MM.1S (cell line): ENCODE results near the gene IL20RB.

Experiments
- DNase-seq: peaks from one replicate; pipeline ENCODE4 v3.0.0-alpha.2; 2015
- H2AFZ ChIP-seq: fragments of 300-600 bp; sonication (generic); 2 replicates; pipeline ENCODE4 v1.6.0; 2016; ENCODE audit warnings: antibody characterized with exemption, low read length
- H3F3A ChIP-seq: fragments of 300-600 bp; sonication (generic); 2 replicates; pipeline ENCODE4 v1.6.1; 2016; ENCODE audit warnings: mild to moderate bottlenecking, antibody characterized with exemption, low read length, moderate library complexity, mixed read lengths; ENCODE audit not compliant: insufficient read depth
- H3K27ac ChIP-seq: fragments of 300-600 bp; sonication (generic); 2 replicates; pipeline ENCODE4 v1.5.1; 2016; ENCODE audit warnings: mild to moderate bottlenecking, low read length
- H3K27me3 ChIP-seq: fragments of 300-600 bp; sonication (generic); replicated peaks from 2 replicates; pipeline ENCODE4 v1.6.0; 2016; ENCODE audit warnings: low read length; ENCODE audit not compliant: insufficient read depth
- H3K36me3 ChIP-seq: fragments of 300-600 bp; sonication (generic); replicated peaks from 2 replicates; pipeline ENCODE4 v1.6.1; 2016; ENCODE audit warnings: mild to moderate bottlenecking, low read length, mixed read lengths; ENCODE audit not compliant: insufficient read depth
- H3K4me1 ChIP-seq: fragments of 300-600 bp; sonication (generic); 2 replicates; pipeline ENCODE4 v1.6.1; 2016; ENCODE audit warnings: low read length, mixed read lengths
- H3K4me2 ChIP-seq: fragments of 300-600 bp; sonication (generic); 2 replicates; pipeline ENCODE4 v1.6.0; 2016; ENCODE audit warnings: low read depth, low read length
- H3K4me3 ChIP-seq: fragments of 300-600 bp; sonication (generic); 2 replicates; pipeline ENCODE4 v1.5.1; 2016; ENCODE audit warnings: low read length, mixed read lengths
- H3K79me2 ChIP-seq: fragments of 300-600 bp; sonication (generic); 2 replicates; pipeline ENCODE4 v1.6.1; 2016; ENCODE audit warnings: mixed run types, low read length, mixed read lengths
- H3K9ac ChIP-seq: fragments of 300-600 bp; sonication (generic); 2 replicates; pipeline ENCODE4 v1.6.1; 2016; ENCODE audit warnings: low read length, mixed read lengths
- H3K9me2 ChIP-seq: fragments of 300-600 bp; sonication (generic); replicated peaks from 2 replicates; pipeline ENCODE4 v1.6.1; 2016; ENCODE audit warnings: mild to moderate bottlenecking, low read length, mixed read lengths; ENCODE audit not compliant: insufficient read depth
- H3K9me3 ChIP-seq: fragments of 300-600 bp; sonication (generic); replicated peaks from 2 replicates; pipeline ENCODE4 v1.6.1; 2016; ENCODE audit warnings: mild to moderate bottlenecking, low read length, mixed read lengths; ENCODE audit not compliant: insufficient read depth
- H4K20me1 ChIP-seq: fragments of 300-600 bp; sonication (generic); 2 replicates; pipeline ENCODE4 v1.6.1; 2016; ENCODE audit warnings: mild to moderate bottlenecking, low read length, moderate library complexity, mixed read lengths; ENCODE audit not compliant: insufficient read depth
- EZH2 ChIP-seq: fragments of 300-600 bp; sonication (generic); optimal IDR thresholded peaks from 2 replicates; pipeline ENCODE3; 2017; ENCODE audit warnings: low read depth, mild to moderate bottlenecking, antibody characterized with exemption, low read length, mixed read lengths
- EZH2phosphoT487 ChIP-seq: fragments of 300-600 bp; sonication (generic); IDR thresholded peaks from 2 replicates; pipeline ENCODE4 v1.6.1; 2018; ENCODE audit warnings: antibody characterized with exemption, low read length
- TF ChIP-seq, protein P1 (sequence below): fragments of 300-600 bp; sonication (generic); IDR thresholded peaks from 2 replicates; pipeline ENCODE4 v1.5.1; 2016; ENCODE audit warnings: antibody characterized with exemption, low read length, mixed read lengths

Gene IL20RB

GRCh38 chr3:136942803-136943202 lies 15.0 kb upstream of the IL20RB start:
- no peaks in the 10 kb centered on the region for H3F3A ChIP-seq
- H3K79me2 ChIP-seq = peaks cover 33% of the 10 kb centered on the region
- TF ChIP-seq, protein P1, sequence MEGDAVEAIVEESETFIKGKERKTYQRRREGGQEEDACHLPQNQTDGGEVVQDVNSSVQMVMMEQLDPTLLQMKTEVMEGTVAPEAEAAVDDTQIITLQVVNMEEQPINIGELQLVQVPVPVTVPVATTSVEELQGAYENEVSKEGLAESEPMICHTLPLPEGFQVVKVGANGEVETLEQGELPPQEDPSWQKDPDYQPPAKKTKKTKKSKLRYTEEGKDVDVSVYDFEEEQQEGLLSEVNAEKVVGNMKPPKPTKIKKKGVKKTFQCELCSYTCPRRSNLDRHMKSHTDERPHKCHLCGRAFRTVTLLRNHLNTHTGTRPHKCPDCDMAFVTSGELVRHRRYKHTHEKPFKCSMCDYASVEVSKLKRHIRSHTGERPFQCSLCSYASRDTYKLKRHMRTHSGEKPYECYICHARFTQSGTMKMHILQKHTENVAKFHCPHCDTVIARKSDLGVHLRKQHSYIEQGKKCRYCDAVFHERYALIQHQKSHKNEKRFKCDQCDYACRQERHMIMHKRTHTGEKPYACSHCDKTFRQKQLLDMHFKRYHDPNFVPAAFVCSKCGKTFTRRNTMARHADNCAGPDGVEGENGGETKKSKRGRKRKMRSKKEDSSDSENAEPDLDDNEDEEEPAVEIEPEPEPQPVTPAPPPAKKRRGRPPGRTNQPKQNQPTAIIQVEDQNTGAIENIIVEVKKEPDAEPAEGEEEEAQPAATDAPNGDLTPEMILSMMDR = no peak
- TF ChIP-seq EZH2 (no peak), EZH2phosphoT487 (no peak)
- H3K4me1 ChIP-seq = no peaks in the 10 kb centered on the region
- H4K20me1 ChIP-seq = no peaks in the 10 kb centered on the region
- H3K9me2 ChIP-seq = no peaks in the 10 kb centered on the region
- H3K4me2 ChIP-seq = no peak overlapping the region
- H3K27me3 ChIP-seq = no peaks in the 10 kb centered on the region
- no peak overlapping the region for H2AFZ ChIP-seq
- peaks cover 4% of the 10 kb centered on the region; the same call in 1 of the 2 replicates for H3K36me3 ChIP-seq
- H3K4me3 ChIP-seq = no peak overlapping the region
- DNase-seq = no peak
- no peaks in the 10 kb centered on the region for H3K9me3 ChIP-seq
- no peak overlapping the region for H3K9ac ChIP-seq
- H3K27ac ChIP-seq = no peak overlapping the region

- no peaks in the 10 kb centered on the region for H3F3A ChIP-seq
- H3K9me3 ChIP-seq = no peaks in the 10 kb centered on the region
- H3K27ac ChIP-seq = no peak overlapping the region
- no peak overlapping the region for H3K4me2 ChIP-seq
- no peak overlapping the region for H2AFZ ChIP-seq
- no peaks in the 10 kb centered on the region for H3K27me3 ChIP-seq
- no peaks in the 10 kb centered on the region for H4K20me1 ChIP-seq
- H3K9me2 ChIP-seq = no peaks in the 10 kb centered on the region
- H3K79me2 ChIP-seq = peaks cover 26% of the 10 kb centered on the region
- no peak overlapping the region for H3K9ac ChIP-seq
- H3K4me1 ChIP-seq = no peaks in the 10 kb centered on the region
- H3K4me3 ChIP-seq = no peak overlapping the region
- H3K36me3 ChIP-seq = peaks cover 4% of the 10 kb centered on the region; the same call in 1 of the 2 replicates
- no peak for TF ChIP-seq EZH2phosphoT487
- TF ChIP-seq, protein P1 = no peak
- no peak for TF ChIP-seq EZH2
- DNase-seq = no peak
Measured at GRCh38 chr3:136943436-136943835, 14.3 kb upstream of the IL20RB start.

DNA sequence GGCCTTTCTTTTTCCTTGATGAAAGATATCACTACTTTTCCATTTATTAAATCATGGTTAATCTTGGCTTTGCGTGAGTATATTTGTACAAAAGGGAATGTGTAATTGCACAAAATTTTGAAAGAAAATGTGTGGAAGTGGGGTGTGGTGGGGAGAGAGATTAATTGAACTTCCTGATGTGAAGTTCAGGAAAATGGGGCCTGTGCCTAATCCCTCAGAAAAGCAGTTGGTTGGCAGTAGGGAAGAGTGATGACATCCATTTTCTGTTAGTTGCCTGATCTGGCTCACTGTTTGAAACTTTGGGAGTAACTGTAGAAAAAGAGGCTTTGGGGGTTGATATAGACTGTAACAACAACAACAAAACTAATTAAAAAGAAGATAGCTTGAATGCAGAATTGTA lies 10.8 kb upstream of the IL20RB start:
- Histone ChIP-seq H4K20me1 (no peaks in the 10 kb centered on the region), H3K4me3 (no peak overlapping the region), H3K79me2 (0 out of 2 replicates have a peak, but pooled peaks cover 5% of the 10 kb centered on the region), H2AFZ (no peak overlapping the region), H3K4me1 (peaks cover 16% of the 10 kb centered on the region; the same call in 1 of the 2 replicates), H3K9me3 (no peaks in the 10 kb centered on the region), H3K9ac (no peak overlapping the region), H3K9me2 (no peaks in the 10 kb centered on the region), H3K27me3 (no peaks in the 10 kb centered on the region), H3F3A (no peaks in the 10 kb centered on the region), H3K27ac (no peak overlapping the region), H3K36me3 (peaks cover 4% of the 10 kb centered on the region; the same call in 1 of the 2 replicates), H3K4me2 (no peak overlapping the region)
- DNase-seq = no peak
- no peak for TF ChIP-seq EZH2
- TF ChIP-seq, protein P1 = no peak
- no peak for TF ChIP-seq EZH2phosphoT487
